ENCODE results near the gene HMBS.

DNA sequence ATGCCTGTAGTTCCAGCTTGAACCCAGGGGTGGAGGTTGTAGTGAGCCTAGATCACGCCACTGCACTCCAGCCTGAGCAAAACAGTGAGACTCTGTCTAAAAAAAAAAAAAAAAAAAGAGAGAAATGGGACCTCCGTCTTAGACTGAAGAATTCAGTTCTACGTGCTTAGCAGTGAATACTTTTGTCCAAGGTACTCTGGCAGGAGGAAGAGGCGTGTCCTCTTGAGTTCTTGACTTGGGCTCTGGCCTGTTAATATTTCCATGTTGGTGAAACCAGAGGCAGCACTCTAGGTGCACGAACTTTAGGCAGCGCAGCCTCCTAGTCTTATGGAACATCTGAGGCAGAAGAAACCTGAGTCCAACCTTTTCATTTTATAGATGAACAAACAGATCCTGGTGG, 2.4 kb downstream of the HMBS start:
- TF ChIP-seq, protein P1, sequence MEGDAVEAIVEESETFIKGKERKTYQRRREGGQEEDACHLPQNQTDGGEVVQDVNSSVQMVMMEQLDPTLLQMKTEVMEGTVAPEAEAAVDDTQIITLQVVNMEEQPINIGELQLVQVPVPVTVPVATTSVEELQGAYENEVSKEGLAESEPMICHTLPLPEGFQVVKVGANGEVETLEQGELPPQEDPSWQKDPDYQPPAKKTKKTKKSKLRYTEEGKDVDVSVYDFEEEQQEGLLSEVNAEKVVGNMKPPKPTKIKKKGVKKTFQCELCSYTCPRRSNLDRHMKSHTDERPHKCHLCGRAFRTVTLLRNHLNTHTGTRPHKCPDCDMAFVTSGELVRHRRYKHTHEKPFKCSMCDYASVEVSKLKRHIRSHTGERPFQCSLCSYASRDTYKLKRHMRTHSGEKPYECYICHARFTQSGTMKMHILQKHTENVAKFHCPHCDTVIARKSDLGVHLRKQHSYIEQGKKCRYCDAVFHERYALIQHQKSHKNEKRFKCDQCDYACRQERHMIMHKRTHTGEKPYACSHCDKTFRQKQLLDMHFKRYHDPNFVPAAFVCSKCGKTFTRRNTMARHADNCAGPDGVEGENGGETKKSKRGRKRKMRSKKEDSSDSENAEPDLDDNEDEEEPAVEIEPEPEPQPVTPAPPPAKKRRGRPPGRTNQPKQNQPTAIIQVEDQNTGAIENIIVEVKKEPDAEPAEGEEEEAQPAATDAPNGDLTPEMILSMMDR (conservative IDR thresholded peaks at IDR 0.05; ENCODE audit: low read length) = no peak
- TF ChIP-seq EZH2phosphoT487 (IDR thresholded peaks at IDR 0.05; ENCODE audit: borderline replicate concordance) = no peak

All from Loucy (cell line).